Measurements from ENCODE around the gene DNAJC7.
"Not testable (repeated sequence)": the region's sequence is repeated elsewhere in the genome, so short reads cannot be mapped to it uniquely, and the experiment has no call there.

The DNAJC7 gene

GRCh38 chr17:42010266-42010680 lies 7.0 kb downstream of the DNAJC7 start:
- not testable (repeated sequence) for DNase-seq

DNA sequence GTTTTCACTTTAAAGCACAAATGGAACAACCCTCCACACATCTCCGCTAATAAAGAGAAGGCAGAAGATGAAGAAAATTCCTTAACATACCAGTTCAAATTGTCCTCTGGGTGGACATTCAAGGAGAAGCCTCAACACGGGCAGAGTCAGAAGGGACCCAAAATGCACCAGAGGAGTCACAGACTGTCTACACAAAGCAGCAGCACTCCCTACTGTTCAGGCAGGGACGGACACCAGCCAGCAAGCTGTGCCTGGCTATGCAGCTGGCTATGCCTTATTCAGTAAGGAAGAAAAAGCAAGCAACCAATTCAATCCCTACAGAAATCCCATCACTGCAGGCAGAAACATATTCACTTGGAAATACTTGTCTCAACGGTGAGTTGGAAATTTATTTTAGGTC lies 8.1 kb downstream of the DNAJC7 start:
- DNase-seq = no peak

DNA sequence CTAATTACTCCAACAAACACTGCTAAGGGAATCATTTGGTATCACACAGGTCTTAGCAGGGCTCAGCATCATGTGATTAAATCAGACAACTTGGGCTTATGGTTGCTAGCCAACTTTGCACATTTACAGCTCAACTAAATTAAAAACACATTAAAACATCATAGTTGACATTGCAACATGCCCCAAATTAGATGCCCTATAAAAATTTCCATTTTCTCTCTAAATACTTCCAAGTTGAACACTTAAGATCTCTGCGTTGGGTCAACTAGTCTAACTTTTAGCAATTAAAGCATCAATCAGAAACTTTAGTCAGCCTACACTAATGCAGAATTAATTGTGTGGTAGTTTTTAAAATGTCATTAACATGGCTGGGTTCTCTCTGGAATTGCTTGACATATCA lies 12.1 kb downstream of the DNAJC7 start:
- DNase-seq = no peak

GRCh38 chr17:42002792-42003301 lies 14.4 kb downstream of the DNAJC7 start:
- no peak for DNase-seq

- DNase-seq = no peak
Measured at GRCh38 chr17:42002175-42002791, 15.0 kb downstream of the DNAJC7 start.

- DNase-seq = no peak
Measured at GRCh38 chr17:42001729-42002128, 15.5 kb downstream of the DNAJC7 start.

GRCh38 chr17:42000413-42001133 lies 16.7 kb downstream of the DNAJC7 start:
- DNase-seq = no peak

GRCh38 chr17:41998497-41998896 lies 18.7 kb downstream of the DNAJC7 start:
- DNase-seq = no peak

GRCh38 chr17:41996855-41997164 lies 20.4 kb downstream of the DNAJC7 start:
- no peak for DNase-seq

GRCh38 chr17:41992576-41992975 lies 24.7 kb downstream of the DNAJC7 start:
- no peak for DNase-seq

GRCh38 chr17:41989702-41990419 lies 27.4 kb downstream of the DNAJC7 start:
- DNase-seq = no peak

DNA sequence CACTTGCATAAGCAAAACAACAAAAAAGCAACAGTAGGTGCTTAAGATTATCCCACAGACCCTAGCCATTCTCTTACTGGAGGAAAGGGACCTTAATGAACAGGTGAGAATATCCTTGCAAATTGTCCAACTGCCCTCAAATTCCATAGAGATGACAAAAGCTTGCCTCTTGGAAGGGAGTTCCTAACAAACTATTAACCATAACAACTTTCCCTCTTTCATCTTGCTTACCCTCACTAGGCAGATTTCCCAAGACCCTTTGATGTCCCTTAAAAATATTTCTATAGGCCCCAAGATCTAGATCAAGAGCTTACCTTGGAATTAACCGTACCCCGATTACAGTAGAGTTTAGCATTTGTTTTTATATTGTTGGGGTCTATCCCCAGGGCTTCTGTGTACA lies 28.8 kb downstream of the DNAJC7 start:
- no peak for DNase-seq

DNA sequence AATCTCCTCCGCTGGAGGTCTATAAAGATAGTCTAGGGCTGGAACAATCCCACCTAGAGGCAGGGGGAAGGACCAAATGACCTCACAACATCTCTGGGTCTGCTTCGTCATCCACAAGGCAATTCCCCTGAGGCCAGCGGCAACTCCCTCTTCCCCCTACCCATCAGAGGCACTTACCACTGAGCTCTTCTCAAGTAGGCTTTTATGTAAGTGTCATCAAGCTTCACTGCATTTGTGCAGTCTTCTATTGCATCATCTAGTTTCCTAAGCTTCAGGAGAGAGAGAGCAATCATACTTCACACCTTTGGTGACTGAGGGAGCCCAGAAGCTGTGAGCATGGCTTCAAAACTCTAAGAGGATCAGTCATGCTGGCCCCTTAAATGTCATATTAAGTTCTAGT lies 29.6 kb downstream of the DNAJC7 start:
- no peak for DNase-seq

DNA sequence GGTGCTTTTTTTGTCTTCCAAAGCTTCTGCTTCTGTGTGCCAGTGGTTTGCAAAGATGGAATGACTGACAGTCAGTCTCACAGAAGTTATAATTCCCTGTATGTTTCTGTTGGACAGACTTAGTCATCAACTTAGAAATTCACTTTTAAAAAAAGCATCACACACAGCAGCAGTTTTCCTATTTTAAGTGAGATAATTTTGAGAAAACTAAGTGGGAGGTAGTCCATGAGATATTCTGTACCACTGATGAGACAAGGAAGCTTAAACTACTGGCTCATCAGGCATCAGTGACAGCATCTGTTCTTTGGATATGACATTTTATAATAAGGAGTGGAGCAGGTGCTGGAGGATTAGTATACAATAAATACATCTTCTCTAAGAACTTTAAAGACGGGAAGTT lies 30.6 kb downstream of the DNAJC7 start:
- DNase-seq = no peak

DNA sequence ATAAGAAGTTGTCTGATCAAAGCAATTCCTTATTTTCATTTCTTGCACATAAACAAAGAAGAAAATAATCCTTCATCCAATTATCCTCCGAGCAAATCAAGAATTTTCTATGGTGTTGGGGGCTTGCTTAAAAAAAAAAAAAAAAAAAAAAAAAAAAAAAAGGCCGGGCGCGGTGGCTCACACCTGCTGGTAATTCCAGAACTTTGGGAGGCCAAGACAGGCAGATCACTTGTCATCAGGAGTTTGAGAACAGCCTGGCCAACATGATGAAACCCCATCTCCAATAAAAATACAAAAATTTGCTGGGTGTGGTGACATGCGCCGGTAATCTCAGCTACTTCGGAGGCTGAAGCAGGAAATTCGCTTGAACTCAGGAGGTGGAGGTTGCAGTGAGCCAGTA lies 31.3 kb downstream of the DNAJC7 start:
- no peak for DNase-seq

DNA sequence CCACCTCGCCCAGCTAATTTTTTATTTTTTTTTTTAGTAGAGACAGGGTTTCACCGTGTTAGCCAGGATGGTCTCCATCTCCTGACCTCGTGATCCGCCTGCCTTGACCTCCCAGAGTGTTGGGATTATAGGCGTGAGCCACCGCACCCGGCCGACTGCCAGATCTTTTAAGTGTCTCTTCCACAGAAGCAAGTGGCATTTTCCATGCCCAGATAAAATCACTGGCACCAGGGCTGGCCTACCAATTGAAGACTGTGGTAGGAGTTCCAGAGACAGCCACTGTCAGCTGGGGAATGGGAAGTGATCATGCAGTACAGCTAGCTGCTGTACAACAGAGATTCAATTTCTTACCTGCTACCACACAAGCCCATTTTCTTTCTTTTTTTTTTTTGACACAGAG lies 32.8 kb downstream of the DNAJC7 start:
- DNase-seq = no peak

DNA sequence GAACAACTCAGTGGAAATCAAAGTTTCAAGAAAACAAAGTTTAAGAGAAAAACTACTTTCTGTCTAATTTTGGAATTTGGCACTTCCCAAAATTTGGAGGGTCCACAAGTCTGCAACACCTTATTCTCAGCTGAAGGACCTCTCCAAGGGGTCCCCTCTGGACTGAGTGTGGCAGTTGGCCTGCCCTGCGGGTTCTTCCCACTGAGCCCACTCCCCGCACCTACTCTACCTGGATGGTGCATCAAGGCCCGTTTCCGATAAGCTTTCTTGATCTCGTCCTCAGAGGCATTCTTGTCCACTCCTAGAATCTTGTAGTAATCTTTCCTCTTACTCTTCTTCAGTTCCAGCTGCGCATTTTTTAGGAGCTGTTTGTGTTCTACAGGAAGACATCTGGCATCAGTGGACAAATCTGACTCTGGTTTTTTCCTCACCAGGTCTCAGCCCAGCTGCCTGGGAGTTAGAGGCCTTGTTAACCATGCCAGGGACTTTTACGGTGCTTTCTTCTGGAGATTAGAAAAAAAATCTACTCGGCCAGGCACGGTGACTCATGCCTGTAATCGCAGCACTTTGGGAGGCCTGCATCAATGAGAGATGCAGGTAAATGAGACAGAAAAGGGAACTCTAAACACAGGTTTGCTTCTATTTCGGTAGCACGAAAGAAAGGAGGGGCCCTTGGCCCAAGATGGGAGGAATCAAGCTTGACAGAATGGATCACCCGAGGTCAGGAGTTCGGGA lies 35.0 kb downstream of the DNAJC7 start:
- DNase-seq = no peak

- DNase-seq = no peak
Measured at GRCh38 chr17:41977991-41978390, 39.2 kb downstream of the DNAJC7 start.

DNA sequence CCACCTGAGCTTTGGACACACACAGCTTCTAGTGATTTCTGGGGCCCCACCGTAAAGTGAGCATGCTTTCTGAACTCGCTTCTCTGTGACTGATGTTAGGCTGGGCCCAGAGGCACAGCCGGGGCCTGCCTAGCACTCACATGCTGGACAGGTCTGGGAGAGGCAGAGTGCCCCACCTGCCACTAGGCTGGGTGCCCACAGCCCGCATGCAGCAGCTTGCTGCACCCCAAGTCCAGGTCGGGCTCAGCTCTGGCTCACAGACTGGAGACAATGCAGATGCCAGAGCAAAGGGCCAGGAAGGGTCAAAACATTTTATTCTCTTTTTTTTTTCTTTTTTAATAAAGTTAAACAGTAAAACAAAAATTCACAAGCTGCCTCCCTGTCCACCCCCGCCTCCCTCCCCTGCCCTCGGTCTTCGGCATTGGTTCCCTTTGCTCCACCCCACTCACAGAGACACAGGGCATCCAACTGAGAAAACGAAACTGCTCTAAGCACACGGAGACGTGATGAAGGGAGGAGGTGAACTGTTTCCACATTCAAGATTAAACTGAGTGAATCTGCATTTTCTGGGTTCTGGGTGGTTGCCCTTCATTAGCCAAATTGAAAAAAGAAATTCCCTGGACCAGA lies 41.0 kb downstream of the DNAJC7 start:
- no peak for DNase-seq

DNA sequence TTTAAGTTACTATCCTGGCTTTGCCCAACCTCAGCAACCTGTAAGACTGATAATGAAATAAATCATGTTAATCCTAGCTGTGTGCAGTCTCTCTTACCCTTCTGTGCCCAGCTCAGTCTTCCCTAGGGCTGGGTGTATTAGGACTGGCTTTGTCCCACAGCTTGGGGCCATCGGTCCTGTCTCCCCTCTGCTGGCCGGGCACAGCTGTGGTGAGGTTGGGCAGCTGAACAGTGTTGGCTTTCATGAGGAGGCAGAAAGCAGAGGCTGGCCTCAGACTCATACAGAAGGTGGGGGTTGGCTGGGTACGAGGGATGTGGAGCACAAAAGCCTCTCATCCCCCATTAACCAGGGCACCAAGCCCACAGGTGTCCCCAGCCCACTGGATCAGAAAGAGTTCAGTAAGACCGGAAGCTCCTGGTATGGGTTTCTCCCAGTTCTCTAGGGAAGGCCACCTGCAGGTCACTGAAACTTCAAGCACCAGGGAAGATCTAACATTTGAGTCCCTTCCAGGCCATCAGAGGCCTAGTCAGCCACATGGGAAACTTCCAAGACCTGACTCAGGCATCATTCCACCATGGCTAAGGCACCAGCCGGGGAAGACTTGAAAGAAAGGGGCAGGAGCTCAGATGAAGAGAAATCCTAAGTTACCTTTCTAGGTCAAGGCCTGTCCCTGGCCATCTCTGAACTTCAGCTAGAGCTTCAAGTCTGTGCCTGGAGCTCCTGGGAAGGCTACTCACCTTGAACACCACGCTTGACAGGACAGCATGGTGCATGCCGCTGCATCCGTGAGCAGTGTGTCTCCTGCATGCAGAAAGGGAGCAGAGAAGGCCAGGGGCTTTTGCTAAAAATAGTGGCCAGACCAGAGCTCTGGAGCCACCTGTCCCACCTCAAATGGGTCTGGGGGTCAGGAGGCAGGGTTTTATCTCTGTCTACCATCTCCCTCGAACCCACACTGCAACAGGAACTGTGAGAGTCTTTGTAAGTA lies 41.8 kb downstream of the DNAJC7 start:
- no peak for DNase-seq

- no peak for DNase-seq
Measured at GRCh38 chr17:41974658-41975057, 42.6 kb downstream of the DNAJC7 start.

DNA sequence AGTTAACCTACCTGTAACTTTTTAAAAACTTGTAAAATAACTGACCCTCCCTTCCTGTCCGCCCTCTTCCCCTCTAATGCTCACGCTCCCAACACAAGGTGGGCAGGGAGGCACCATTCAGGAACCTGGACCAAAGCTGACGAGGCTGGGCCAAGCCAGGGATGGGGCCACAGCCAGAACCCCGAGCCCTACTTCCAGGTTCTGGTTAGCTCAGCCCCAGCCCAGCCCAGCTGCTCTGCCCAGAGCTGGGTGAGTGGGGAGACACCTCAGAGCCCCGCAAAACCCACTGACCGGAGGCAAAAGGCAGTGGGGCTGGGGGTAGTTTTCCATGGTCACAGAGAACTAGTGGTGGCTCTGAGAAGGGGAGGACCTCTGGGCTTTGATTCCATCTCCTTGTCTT lies 43.2 kb downstream of the DNAJC7 start:
- no peak for DNase-seq
